ENCODE data around the gene GOLGA7B. TPM values are rescaled to one million over a fixed set of nuclear protein-coding genes. Genes with fewer than 3 reads are reported as not detected.
A peak's percentile ranks its signal among the peaks of the same experiment; 100 is the strongest.

Gene GOLGA7B
- total RNA-seq (1 to 10 TPM in 2 of 4 donors, under 1 TPM in 2; 0.19 to 4.1 (median 0.99) TPM), polyA plus RNA-seq (1 to 10 TPM in 1 of 3 donors, under 1 TPM in 2; 0.46 to 1.6 (median 0.77) TPM)
- long read RNA-seq, donor 1, full-length matches to known transcripts, result 1 of 5 reads
- long read RNA-seq, donor 1, partial matches to known transcripts, result 0 of 5 reads
- long read RNA-seq, donor 1, other reads (novel, unspliced or antisense), result 4 of 5 reads
- long read RNA-seq, donor 2, full-length matches to known transcripts, result 4 of 36 reads
- long read RNA-seq, donor 2, partial matches to known transcripts, result 5 of 36 reads
- long read RNA-seq, donor 2, other reads (novel, unspliced or antisense), result 27 of 36 reads

DNA sequence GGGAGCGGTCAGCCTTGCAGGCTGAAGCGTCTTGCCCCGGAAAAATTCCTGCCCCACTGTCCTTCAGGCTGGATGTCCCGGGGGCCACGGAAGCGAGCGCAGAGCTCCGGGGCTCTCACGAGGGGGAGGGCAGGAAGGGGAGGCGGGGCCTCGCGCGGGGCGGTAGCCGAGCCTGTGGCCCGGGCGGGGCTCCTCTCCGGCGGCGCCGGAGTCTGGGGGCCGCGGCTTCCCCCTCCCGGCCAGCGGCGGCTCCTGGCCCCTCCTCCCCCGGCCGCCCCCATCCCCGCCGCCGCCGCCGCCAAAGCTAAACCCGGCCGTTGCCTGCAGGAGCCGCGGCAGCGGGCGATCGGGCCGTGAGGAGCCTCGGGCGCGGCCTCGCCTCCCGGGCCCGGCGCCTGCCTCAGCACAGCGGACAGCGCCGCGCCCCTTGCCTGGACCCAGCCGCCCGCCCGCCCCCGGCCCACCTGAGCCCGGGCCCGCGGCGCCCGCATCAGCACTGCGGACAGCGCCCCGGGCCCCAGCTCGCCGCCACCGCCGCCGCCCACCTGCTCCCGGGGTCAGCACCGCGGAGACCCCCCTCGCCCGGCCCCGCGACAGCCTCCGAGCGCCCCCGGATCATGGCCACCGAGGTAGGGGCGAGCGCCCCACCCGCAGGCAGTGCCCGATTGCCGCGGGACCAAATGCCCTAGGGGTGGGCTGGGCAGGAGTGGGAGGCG lies at the start of gene GOLGA7B:
Gene GOLGA7B, plus strand, starts transcription at position 157 of the 716 bp plus-strand sequence. Its CDS starts 461 bp downstream, at position 618.
- peaks cover 0 to 6% (median 0%) of the 10 kb centered on the region in 3 donors for H3K27me3 ChIP-seq (ENCODE audit: insufficient read depth in 3 of 3, low read length in 2 of 3)
- 1 to 3% (median 1%) methylated on average over 30 to 86 of the region's 87 CpGs for WGBS, 3 donors
- intact Hi-C loops (cut with DNase I), result loop anchor here in 1 of 2 donors (5.0 kb wide), 1 partner anchor 83 kb away; no protein-coding TSS in a partner anchor

DNA sequence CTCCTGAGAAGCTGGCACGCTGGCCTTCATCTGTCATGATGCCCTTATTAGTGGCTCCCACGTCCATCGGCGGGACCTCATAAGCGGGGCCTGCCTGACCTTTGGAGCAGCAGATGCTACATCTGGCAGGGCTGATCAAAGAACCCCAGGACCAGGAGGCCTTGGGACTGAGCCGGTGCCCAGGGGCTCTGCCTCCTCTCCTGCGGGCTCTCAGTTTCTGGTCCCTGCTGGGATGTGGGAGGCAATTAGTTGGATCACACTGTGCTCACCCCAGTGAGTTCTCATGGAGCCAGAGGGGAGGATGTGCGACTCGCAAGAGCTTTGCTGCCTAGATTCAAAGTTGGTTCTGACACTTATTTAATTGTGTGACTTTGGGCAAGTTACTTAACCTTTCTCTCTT lies 49.2 kb upstream of the GOLGA7B start:
- TF ChIP-seq, protein P1, sequence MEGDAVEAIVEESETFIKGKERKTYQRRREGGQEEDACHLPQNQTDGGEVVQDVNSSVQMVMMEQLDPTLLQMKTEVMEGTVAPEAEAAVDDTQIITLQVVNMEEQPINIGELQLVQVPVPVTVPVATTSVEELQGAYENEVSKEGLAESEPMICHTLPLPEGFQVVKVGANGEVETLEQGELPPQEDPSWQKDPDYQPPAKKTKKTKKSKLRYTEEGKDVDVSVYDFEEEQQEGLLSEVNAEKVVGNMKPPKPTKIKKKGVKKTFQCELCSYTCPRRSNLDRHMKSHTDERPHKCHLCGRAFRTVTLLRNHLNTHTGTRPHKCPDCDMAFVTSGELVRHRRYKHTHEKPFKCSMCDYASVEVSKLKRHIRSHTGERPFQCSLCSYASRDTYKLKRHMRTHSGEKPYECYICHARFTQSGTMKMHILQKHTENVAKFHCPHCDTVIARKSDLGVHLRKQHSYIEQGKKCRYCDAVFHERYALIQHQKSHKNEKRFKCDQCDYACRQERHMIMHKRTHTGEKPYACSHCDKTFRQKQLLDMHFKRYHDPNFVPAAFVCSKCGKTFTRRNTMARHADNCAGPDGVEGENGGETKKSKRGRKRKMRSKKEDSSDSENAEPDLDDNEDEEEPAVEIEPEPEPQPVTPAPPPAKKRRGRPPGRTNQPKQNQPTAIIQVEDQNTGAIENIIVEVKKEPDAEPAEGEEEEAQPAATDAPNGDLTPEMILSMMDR (IDR thresholded peaks at IDR 0.05), result no peak
- Histone ChIP-seq H3K9me3 (peaks cover 6% of the 10 kb centered on the region), H3K27ac (no peak overlapping the region), H3K4me1 (peaks cover 4% of the 10 kb centered on the region), H3K36me3 (ENCODE audit: insufficient read depth in 1 of 2, low read depth in 1 of 2) (no peaks in the 10 kb centered on the region), H3K27me3 (ENCODE audit: insufficient read depth in 3 of 3, low read length in 2 of 3) (no peaks in the 10 kb centered on the region), H3K4me3 (no peak overlapping the region)
- ATAC-seq, result no peak
- 82 to 87% (median 86%) methylated on average over 9 of the region's 9 CpGs for WGBS, 3 donors
- intact Hi-C loops (cut with DNase I), result no loop called here
- no peak for DNase-seq

More for the DNA sequence above, at the start of gene GOLGA7B:
- ATAC-seq (peak; percentile 77 to 83 (median 80)), DNase-seq (peak in 1 of 2 donors; percentile 28)
- TF ChIP-seq, protein P1 (IDR thresholded peaks at IDR 0.05), result no peak
- Histone ChIP-seq H3K4me3 (peak within 1 kb of the TSS; percentile 69), H3K4me1 (peaks cover 8% of the 10 kb centered on the region), H3K9me3 (no peaks in the 10 kb centered on the region), H3K27ac (no peak within 1 kb of the TSS), H3K36me3 (ENCODE audit: insufficient read depth in 1 of 2, low read depth in 1 of 2) (no peaks in the 10 kb centered on the region)

DNA sequence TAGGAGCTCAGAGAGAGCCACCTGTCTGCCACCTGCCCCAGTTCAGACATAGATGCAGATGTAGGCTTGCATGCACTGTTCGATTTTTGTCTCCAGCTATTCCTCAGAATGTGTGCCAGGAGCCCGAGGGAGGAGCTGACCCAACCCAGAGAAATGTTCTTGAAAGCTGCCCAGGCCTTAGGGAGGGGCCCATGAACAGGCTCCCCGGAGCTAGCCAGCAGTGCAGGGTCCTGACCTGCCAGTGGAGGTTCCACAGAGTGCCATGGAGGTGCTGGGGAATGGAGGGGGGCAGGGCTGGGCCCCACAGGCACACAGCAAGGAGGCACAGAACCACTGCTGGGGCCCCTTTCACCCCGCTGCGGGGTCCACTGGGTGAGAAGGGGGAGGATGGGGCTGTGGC lies 48.2 kb upstream of the GOLGA7B start:
- WGBS, 3 donors, result 38 to 54% (median 45%) methylated on average over 5 of the region's 5 CpGs
- Histone ChIP-seq H3K27ac (no peak overlapping the region), H3K4me1 (peaks cover 8% of the 10 kb centered on the region), H3K27me3 (ENCODE audit: insufficient read depth in 3 of 3, low read length in 2 of 3) (no peaks in the 10 kb centered on the region), H3K9me3 (peaks cover 6% of the 10 kb centered on the region), H3K36me3 (ENCODE audit: insufficient read depth in 1 of 2, low read depth in 1 of 2) (no peaks in the 10 kb centered on the region), H3K4me3 (no peak overlapping the region)
- DNase-seq (no peak), ATAC-seq (no peak)
- intact Hi-C loops (cut with DNase I), result no loop called here
- TF ChIP-seq, protein P1 (IDR thresholded peaks at IDR 0.05), result no peak

DNA sequence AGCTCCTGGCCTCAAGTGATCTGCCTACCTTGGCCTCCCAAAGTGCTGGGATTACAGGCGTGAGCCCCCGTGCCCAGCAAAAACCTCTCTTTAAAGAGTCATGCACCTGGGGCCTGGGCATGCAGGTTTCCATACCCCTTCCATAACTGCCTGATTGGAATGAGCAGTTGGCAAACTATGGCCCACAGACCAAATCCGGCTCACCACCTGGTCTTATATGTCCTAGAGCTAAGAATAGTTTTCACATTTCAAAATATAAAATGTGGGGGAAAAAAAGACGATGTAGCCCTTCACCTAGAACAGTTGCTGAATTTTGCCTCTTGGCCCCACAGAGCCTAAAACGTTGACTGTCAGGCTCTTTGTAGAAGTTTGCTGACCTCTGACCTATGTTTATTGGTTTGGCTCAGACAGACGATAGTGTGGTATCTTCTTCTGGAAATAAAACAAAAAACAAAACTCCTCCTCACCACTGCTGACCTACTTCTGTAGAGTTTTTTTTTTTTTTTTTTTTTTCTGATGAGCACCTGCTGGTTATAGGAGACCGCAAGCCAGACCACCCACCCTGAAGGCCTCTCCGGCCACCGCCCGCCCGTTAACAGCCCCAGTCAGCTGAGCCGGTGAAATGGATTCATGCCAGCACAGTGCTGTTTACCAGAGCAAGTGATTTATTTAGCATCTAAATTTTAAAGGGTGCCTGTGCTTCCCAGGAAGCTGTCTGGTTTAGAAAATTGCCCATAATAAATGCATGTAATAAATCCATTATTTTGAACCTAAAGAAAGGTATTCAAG lies 44.4 kb upstream of the GOLGA7B start:
- Histone ChIP-seq H3K9me3 (no peaks in the 10 kb centered on the region), H3K27me3 (ENCODE audit: insufficient read depth in 3 of 3, low read length in 2 of 3) (no peaks in the 10 kb centered on the region), H3K4me1 (peaks cover 10% of the 10 kb centered on the region), H3K36me3 (ENCODE audit: insufficient read depth in 1 of 2, low read depth in 1 of 2) (no peaks in the 10 kb centered on the region), H3K27ac (peak overlapping the region; percentile 43), H3K4me3 (no peak overlapping the region)
- DNase-seq (peak in 1 of 2 donors; percentile 62), ATAC-seq (peak in 3 of 4 donors; percentile 63 to 82 (median 72))
- WGBS, 3 donors, result 28 to 39% (median 31%) methylated on average over 12 of the region's 12 CpGs
- TF ChIP-seq, protein P1 (IDR thresholded peaks at IDR 0.05), result no peak
- intact Hi-C loops (cut with DNase I), result no loop called here

Data from psoas muscle (tissue), 8 donors.